SK-N-DZ (cell line): ENCODE measurements around the gene RIMKLB. TPM values are rescaled to one million over a fixed set of nuclear protein-coding genes. Genes with fewer than 3 reads are reported as not detected.

ENCODE experiments used
- DNase-seq: peaks from one replicate; pipeline ENCODE4 v3.0.0-alpha.2; 2015; ENCODE audit warnings: low spot score
- polyA plus RNA-seq, 2 experiments: library from polyadenylated mRNA; depleted of rRNA; stranded (reverse); fragments of >200 nt; gene quantifications; 2 replicates each; pipeline ENCODE4 v1.2.3, GENCODE V29; 2014

The RIMKLB gene, protein sequence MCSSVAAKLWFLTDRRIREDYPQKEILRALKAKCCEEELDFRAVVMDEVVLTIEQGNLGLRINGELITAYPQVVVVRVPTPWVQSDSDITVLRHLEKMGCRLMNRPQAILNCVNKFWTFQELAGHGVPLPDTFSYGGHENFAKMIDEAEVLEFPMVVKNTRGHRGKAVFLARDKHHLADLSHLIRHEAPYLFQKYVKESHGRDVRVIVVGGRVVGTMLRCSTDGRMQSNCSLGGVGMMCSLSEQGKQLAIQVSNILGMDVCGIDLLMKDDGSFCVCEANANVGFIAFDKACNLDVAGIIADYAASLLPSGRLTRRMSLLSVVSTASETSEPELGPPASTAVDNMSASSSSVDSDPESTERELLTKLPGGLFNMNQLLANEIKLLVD
- 39.0 and 47.7 TPM in 2 replicates for polyA plus RNA-seq (2014; cell fraction: cytosol; rRNA removed)
- polyA plus RNA-seq (2014; cell fraction: nucleus; rRNA removed), result 300 and 302 TPM in 2 replicates

DNA sequence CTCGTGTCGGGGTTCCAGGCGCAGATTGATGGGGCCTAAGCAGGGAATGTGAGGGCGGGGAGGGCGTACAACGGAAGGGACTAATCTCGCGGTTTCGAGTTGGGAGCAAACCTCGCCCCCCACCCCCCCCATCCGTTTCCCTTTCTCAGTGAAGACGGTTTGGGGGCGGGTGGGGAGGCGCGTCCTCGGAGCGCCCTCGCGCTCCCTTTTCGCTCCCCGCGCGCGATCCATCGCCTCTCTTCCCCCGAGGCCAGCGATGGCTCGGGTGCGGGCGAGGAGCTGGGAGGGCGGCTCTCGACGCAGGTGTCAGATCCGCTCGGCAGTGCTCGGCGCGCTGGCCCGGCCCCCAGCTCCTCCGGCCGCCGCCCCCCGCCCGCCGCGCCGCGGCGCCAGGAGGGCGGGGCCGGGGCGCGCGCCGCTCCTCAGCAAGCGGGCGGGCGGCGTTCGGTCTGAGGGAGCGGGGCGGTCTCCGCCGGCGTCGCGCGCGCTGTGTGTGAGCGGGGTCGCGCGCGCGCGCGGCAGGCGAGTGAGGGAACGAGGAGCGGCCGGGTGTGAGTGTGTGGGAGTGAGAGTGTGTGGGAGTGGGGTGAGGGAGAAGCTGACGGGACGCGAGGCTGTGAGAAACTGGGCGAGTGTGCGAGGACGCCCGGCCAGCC lies at the start of gene RIMKLB:
Gene RIMKLB, plus strand, starts transcription at position 516 of the 656 bp plus-strand sequence. CDS start 15,876 bp downstream, outside the sequence.
- DNase-seq, result peak; percentile 78

DNA sequence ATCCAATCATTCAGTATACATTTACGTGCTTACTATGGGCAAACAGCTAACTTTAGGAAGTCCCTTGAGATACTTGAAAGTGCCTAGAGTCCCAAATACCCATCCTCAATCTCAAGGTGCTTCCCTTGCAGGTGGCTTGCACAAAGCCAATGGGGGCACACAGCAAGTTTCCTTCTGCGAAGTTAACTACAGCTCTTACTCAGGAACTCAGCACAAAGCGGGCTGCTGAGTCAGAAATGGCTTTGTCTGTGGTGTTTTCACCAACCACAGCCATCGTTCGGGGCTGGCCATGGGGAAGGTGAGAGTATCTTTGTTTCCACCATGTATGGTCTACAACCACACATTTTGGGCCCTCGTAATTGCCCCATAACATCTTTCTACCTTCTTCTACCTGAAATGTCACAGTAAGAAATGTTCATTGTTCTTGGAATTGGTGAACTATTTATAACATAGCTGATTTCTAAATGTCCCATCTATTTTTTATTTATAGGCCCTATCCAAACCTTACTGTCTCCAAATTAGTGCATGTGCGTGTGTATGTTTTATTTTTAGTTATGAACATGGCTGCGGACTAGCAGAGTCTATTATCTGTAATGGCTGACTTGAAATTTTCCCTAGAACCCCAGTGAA lies 49.1 kb upstream of the RIMKLB start:
- no peak for DNase-seq

DNA sequence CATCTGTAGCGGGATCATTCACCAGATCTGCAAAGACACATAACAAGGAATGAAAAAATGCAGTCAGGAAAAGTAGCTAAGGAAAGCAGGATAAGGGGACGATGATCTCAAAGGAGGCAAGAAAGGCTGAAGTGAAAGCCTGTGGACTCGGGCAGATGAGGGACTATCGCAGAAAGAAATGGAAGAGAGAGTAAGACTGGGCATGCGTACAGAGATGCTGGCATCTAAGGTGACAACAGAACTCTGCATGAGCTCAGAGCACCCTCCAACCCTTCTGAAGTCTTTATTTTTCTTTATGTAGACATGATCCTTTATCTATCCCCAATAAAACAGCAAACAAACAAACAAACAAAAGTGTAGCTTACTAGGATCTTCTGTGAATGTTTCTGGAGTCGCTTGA lies 42.4 kb upstream of the RIMKLB start:
- no peak for DNase-seq

DNA sequence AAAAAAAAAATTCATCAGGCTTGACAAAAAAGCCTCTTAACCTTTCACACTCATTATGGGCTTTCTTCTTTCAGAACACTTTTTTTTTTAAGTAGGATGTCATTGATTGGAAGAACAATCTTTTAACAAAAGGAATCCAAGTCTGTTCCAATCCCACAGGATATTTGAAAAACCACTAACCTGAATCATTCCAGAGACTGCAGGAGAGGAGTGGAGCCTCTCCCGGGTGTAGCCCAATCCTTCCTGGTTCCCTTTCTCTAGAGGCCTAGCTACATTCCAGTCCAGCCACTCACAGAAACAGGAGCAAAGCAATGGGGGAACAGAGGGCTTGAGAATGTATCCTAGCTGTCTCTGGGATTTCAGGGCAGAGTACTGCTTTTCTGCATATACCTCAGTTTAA lies 39.4 kb upstream of the RIMKLB start:
- DNase-seq, result no peak

DNA sequence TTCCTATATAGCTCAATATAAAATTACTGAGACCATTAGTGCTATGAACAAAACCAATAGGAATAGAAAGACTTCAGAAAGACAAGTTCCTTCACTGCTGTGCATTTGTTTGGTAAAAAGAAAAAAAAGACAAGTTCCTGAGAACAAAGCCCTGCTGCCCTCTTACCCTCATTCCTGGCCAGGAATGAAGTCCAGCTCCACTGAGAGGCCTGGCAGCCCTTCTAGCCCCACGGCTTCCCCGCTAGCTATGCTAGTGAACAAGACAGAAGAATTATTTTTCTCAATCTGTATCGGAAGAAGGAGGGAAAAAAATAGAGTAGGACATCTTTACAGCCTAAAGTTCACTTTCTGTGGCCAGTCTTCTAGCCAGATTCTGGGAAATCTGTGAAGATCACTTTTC lies 36.8 kb upstream of the RIMKLB start:
- no peak for DNase-seq

DNA sequence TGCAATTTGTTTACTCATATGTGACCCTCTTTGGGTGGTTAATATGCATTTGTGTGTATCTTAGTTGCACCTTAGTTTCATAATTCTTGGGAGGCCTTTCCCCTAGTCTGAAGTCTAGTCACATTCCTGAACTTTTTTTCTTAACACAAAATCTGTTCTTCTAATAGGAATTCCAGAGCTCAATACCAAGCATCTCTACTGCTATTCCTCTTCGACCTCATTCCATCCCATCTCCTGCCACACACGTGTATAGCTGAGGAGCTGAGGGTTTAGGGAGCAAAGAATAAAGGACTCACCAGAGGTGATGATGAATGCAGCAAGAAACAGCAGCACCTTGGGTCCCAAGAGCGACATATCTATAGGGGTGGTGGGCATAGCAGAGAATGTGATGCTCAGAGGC lies 36.0 kb upstream of the RIMKLB start:
- no peak for DNase-seq

DNA sequence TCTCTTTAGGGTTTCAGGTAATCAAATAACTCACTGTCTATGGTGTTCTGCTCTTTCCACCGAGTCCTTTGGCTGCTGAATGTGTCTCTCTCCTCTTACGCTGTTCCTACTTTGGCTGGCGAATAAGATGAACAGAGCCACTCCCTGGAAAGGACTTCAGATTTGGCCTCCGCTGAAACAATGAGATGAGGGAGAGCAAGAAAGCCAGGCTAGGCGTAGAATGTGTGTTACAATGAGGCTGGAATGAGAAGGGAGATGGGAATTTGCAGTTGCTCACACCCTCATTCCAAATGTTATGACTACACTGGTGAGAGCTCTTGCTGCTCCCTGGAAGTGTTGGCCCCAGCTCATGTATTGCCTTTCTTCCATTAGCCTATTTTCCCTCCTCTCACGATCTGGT lies 35.2 kb upstream of the RIMKLB start, which contains the start of gene MFAP5:
Gene MFAP5, minus strand, starts transcription at position 234 of the 400 bp plus-strand sequence. CDS start 722 bp downstream, outside the sequence.
- DNase-seq, result no peak

DNA sequence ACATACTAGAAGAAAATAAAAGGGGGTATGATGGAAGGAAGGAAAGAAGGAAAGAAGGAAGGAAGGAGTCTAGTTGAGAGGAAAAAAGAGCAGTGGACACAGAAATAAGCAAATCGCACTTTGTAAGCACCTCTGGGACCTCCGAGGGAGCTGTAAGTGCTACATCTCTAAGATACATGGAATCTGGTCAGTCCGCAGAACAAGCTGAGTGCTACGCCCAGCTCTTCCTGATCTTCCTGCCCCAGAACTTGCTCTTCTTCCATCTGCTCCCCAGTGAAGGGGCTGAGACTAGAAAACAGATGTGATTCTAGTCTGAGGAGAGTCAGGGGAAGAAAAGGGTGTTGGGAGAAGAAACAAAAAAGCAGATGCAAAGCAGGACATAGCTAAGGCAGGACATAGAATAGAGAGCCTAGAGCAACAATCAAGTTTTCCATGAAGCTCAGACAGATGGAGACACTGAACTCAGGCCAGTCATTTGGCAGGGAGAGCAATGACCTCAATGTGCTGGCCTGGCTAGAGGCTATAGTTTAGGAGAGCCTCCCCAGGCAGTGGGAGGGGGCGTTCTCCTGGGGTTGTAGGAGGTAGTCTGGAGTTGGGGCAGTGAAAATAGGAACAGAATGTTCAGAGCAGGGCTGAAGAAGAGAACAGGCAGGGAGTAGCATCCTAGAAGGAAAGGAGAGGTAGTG lies 33.4 kb upstream of the RIMKLB start:
- DNase-seq, result no peak

DNA sequence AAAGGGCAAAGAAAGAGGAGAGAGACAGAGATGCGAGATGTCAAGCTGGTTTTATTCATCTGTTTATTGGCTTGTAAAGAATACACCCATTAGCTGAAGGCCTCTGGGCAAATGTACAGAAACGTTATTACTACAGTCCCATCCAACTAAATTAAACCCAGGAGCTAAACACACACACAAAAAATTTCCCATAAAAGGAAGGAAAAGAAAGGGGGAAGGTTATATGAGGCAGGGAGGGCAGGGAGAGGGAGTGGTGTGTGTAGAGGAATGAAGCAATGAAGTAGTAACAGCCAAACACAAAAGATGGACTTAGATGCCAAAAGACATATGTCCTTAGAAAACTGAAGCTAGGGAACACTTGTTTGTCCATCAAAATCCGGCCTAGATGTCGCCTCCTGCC lies 32.0 kb upstream of the RIMKLB start:
- DNase-seq, result no peak

DNA sequence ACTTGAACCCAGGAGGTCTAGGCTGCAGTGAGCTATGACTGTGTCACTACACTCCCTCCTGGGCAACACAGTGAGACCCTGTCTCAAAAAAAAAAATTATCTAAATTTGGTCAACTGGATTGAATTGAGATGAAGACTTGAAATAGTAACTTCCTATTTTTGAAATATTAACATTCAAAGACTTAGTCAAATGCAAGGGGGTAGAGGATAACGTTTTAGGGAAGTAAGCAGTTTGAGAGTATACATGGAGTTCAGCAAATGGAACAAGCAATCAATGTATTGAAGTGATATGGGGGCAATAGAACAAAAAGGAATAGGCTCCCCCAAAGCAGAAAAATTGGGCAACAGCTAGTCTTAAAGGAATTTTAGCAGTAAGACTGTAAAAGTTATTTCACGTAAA lies 30.5 kb upstream of the RIMKLB start:
- DNase-seq, result no peak

DNA sequence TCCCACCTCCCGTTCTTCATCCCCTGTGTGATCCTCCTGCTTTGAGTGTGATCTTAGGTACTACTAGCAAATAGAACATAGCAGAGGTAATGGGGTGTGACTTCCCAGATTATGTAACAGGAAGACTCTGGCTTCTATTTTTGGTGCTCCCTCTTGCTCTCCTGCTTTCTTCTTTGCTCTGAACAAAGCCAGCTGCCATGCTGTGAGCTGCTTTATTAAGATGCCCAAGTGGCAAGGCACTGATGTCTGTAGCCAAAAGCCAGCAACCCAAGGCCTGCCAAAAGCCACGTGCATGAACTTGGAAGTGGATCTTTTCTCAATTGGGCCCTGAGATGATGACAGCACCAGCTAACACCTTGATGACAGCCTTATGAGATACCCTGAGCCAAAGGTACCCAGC lies 29.4 kb upstream of the RIMKLB start:
- DNase-seq, result no peak

DNA sequence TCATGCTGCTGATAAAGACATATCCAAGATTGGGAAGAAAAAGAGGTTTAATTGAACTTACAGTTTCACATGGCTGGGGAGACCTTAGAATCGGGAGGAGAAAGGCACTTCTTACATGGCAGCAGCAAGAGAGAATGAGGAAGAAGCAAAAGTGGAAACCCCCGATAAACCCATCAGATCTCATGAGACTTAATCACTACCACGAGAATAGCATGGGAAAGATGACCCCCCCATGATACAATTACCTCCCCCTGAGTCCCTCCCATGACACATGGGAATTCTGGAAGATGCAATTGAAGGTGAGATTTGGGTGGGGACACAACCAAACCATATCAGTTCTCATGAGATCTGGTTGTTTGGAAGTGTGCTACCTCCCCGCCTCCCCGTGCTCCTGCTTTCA lies 25.4 kb upstream of the RIMKLB start:
- DNase-seq, result no peak

DNA sequence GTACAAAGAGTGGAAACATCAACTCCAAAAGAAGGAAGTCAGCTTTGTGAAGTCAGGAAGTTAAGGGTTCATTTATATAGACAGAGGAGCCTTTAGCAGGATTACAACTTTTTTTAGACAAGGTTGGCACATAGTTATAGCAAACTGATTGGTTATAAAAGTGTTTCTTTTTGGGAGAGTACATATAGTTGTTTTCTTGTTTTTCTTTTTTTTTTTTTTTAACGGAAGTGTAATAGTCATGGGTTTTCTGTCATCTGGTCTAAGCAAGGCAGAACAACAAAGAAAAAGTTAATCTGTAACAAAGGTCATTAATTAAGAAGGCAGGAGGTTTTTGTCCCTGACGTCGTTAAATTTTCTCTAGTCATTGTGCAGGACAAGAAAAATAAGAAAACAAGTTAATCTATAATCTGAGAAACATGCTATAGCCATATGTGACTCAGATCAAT lies 22.2 kb upstream of the RIMKLB start:
- no peak for DNase-seq

DNA sequence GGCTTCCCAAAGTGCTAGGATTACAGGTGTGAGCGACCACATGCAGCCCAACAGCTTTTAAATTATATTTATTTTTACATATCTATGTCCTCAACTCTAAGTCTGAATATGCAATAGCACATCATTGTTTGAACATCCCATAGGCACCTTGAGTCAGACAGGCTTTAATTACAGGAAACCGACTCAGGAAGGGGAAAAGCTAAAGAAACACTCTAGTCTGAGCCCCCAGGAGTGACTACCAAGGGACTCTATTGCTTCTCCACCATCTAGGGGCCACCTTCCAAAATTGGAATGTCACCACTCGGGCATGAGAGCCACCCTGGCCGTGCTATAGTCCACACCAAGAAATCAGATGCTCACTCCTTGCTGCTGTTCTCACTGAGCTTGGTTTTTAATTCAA lies 21.1 kb upstream of the RIMKLB start:
- no peak for DNase-seq

DNA sequence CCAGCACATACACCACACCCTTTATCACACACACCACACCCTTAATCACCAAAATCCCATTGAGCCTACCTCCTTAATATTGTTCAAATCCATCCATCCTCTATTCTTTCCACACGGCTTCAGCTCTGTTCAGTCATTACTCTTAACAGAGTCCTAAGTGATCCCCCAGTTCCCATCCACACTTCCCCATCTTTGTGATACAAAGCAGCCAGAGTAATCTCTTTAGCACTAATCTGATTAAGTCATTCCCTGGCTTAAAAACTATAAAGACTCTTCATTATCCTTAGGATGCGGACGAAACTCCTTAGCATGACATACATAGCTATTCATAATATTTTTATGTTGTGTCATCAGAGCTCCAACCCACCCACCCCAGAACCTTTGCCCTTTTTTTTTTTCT lies 20.4 kb upstream of the RIMKLB start:
- DNase-seq, result peak; percentile 35

DNA sequence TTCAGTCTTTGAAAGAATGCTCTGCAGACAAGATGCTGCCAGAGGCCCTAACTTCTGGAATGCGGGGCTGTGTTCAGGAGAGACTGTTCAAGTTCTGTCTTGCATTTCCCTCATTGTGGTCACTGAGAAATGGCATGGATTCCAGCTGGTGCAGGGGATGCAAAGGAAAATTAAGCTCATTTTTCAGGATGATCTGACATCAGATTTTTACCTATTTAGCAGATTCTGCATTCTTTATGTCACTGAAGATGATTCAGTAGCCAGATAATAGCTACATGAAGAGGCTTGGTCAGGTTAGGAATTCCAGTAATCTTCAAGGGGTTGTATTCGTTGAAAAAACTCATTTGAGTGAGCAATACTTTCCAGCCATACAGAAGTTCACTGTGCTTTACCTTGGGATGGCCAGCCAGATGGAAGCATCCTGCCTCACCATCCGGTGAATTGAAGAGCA lies 19.1 kb upstream of the RIMKLB start:
- no peak for DNase-seq

DNA sequence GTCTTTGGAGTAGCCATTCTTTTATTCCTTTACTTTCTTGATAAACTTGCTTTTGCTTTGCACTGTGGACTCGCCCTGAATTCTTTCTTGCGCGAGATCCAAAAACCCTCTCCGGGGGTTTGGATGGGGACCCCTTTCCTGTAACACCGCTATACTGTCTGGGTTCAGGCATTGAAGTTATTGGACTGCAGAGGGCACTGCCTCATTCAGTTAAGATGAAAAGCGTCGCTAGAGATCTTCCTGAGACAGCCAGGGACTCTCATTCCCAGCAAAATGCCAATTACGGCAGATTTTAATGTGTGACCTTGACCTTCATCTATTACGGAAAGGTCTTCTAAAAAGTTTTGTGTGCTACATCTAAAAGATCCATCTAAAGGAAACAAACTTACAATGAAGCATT lies 17.3 kb upstream of the RIMKLB start:
- no peak for DNase-seq

DNA sequence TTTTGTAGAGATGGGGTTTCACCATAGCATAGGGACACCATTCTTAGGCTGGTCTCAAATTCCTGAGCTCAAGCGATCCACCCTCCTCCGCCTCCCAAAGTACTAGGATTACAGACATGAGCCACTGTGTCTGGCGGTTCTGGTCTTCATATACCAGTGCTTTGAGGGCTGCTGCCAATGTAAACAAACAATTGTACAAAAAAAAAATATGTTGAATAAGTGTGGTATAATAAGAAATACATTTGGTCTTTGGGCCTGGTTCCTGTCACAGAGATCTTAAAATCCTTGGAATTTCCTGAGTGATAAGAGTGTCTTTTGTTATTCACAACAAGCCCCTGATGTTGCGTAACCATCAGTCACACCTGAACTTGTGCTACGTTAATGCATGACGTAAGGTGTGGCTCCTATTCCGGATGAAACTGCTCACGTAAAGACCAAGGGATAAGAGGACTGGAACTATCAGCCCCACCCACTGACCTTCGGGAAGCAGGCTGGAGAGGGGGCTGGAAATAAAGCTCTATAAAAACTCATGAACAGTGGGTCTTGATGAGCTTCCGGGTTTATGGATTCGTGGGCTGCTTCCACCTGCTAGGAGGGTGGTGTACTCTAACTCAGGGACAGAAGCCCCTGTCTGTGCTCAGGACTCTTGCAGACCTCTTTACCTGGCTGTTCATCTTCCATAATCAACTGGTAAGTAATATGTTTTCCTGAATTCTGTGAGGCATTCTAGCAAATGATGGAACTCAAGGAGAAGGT lies 16.5 kb upstream of the RIMKLB start:
- no peak for DNase-seq

DNA sequence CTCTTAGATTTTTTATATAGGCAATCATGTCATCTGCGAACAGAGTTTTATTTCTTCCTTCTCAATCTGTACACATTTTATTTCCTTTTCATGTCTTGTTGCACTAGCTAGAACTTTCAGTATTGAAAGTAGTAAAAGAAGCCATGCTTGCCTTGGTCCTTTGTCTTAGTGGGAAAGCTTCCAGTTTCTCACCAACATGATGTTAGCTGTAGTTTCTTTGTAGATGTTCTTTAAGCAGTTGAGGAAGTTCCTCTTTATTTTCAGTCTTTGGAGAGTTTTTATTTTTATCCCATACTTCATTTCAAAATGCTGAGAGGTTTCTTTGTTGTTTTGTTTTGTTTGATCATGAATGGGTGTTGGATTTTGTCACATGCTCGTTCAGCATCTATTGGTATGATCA lies 12.7 kb upstream of the RIMKLB start:
- DNase-seq, result no peak

DNA sequence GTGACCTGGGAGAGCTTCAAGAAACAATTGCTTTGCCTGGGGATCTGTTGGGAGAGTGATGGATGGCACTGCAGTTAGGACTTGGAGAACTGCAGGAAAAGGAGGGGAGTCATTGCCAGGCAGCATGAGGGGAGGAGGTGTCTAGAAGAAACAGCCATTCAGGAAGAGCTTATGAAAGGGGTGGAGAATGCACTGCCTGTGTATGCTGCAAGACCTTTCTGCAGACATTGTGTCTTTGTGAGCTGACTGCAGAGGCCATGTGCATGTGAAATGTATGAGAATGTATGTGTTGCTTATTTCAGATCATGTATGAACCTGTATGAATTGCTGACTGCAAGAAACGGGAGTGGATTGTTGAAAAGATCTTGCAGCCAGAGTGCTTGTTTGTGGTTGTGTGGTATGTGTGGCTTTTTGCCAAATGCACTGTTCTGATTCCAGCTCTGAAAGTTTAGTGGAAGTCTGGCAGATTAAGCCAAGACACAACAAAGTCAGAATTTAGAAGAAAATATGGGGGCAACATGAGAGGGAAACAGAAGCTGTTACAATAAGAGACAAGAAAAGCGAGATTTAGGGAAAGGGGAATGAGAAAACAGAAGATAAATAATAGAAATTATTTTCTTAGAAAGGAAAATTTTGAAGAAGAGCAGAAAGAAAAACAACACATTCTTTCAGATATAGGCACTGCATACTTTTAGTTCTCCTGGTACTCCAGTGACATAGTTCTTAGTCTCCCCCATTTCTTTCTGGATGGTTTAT lies 9.8 kb upstream of the RIMKLB start:
- peak; percentile 90 for DNase-seq
